Liver (tissue), 3 donors: ENCODE data around the gene PAK4.

ENCODE experiments used
- EGR1 ChIP-seq, 2 donors: IDR thresholded peaks; 2 replicates each; pipeline ENCODE4 v1.6.1; 2016 to 2018; ENCODE audit warnings: antibody characterized with exemption in 2 of 2, low read depth in 2 of 2
- SP1 ChIP-seq: IDR thresholded peaks from 2 replicates; pipeline ENCODE4 v1.6.1; 2018; ENCODE audit warnings: antibody characterized with exemption, mild to moderate bottlenecking
- TF ChIP-seq, protein P1 (sequence below): fragments of 150-350 bp; IDR thresholded peaks from 2 replicates; pipeline ENCODE4 v1.5.1; 2017; ENCODE audit warnings: improper control_type of control experiment, low read depth, low read length; ENCODE audit not compliant: missing input control
- TF ChIP-seq, protein P2 (sequence below): IDR thresholded peaks from 2 replicates; pipeline ENCODE4 v1.6.1; 2016; ENCODE audit warnings: antibody characterized with exemption
- donor health status: healthy.
- donor health status: healthy.

DNA sequence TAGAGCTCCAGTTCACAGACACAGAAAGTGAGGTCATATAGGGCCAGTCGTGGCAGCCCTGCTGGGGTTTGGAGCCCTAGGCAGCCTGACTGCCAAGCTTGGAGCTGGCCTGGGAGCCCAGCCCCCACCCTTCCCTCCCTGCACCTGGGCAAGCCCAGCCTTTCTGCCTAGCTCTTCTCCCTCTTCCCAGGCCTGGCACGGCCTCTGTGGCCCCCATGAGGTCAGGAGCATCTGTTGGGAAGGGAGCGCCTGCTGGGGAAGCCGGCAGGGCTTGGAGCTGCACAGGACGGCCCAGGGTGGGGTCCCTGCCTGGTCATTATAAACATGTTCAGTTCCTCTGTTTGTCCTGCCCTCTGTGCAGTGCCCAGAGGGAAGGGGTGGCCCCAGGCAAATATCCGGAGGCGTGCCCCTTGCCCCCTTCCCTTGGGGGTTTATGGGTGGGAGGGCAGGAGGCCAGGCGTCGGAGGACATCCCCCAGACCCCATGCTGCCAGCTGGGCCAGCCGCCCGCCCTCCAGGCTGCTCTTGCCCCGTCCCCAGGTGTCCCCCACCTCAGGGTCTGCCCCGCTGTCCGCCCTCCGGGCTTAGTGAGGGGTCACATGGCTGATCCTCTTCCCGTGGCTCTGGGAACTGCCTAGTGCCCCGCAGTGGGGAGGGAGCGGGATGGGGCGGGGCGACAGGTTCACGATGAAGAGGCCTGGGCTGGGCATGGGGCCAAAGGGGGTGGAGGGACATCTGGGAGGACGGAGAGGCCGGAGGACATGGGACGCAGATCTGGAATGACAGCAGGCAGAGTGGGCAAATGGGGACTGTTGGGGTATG lies 41.2 kb downstream of the PAK4 start:
- TF ChIP-seq, protein P1, sequence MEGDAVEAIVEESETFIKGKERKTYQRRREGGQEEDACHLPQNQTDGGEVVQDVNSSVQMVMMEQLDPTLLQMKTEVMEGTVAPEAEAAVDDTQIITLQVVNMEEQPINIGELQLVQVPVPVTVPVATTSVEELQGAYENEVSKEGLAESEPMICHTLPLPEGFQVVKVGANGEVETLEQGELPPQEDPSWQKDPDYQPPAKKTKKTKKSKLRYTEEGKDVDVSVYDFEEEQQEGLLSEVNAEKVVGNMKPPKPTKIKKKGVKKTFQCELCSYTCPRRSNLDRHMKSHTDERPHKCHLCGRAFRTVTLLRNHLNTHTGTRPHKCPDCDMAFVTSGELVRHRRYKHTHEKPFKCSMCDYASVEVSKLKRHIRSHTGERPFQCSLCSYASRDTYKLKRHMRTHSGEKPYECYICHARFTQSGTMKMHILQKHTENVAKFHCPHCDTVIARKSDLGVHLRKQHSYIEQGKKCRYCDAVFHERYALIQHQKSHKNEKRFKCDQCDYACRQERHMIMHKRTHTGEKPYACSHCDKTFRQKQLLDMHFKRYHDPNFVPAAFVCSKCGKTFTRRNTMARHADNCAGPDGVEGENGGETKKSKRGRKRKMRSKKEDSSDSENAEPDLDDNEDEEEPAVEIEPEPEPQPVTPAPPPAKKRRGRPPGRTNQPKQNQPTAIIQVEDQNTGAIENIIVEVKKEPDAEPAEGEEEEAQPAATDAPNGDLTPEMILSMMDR: no peak
- TF ChIP-seq SP1: no peak
- TF ChIP-seq, protein P2, sequence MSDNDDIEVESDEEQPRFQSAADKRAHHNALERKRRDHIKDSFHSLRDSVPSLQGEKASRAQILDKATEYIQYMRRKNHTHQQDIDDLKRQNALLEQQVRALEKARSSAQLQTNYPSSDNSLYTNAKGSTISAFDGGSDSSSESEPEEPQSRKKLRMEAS: no peak
- TF ChIP-seq EGR1 (IDR thresholded peaks at IDR 0.05; ENCODE audit: low read depth in 2 of 2): no peak
